HEK293 (cell line): Measurements from ENCODE around the gene GATC.
A peak's percentile ranks its signal among the peaks of the same experiment; 100 is the strongest.

Source experiments
- CTCF ChIA-PET: fragments of 350-600 bp; formaldehyde crosslinking; extraction: SDS; loops from one replicate; lab custom pipeline; 2021; ENCODE audit warnings: antibody characterized with exemption; lab: Yijun Ruan, JAX
- POLR2A ChIA-PET: fragments of 300-600 bp; formaldehyde crosslinking; extraction: SDS; loops from one replicate; lab custom pipeline; 2020; ENCODE audit warnings: antibody characterized with exemption, inconsistent platforms; lab: Yijun Ruan, JAX
- H3K27ac ChIP-seq: fragments of 200-500 bp; sonication (Bioruptor generic); 2 replicates; pipeline ENCODE4 v1.5.1; 2014; ENCODE audit warnings: low read depth, low read length, control low read depth, inconsistent platforms; ENCODE audit errors: extremely low read depth
- H3K36me3 ChIP-seq, 2 experiments: fragments of 200-500 bp in 1 of 2; sonication (Bioruptor generic) in 1 of 2; 1 replicate in 1 of 2; 2 replicates in 1 of 2; pipeline ENCODE4 v1.5.1; 2014 to 2017; ENCODE audit warnings: inconsistent platforms in 2 of 2, low read length in 2 of 2; ENCODE audit not compliant: control insufficient read depth in 2 of 2, insufficient read depth in 1 of 2
- H3K4me1 ChIP-seq: fragments of 200-500 bp; sonication (Bioruptor generic); 2 replicates; pipeline ENCODE4 v1.5.1; 2014; ENCODE audit warnings: mild to moderate bottlenecking, low read length, inconsistent platforms; ENCODE audit not compliant: control insufficient read depth, insufficient read depth
- H3K4me3 ChIP-seq: 2 replicates; pipeline ENCODE4 v1.5.1; 2011; ENCODE audit warnings: low read depth, mild to moderate bottlenecking, control low read depth, low read length, moderate library complexity
- H3K9me3 ChIP-seq: fragments of 200-500 bp; sonication (Bioruptor generic); 2 replicates; pipeline ENCODE4 v1.5.1; 2014; ENCODE audit warnings: low read depth, low read length, inconsistent platforms; ENCODE audit not compliant: control insufficient read depth, insufficient read depth
- FEZF1 ChIP-seq: fragments of 450-650 bp; formaldehyde crosslinking; IDR thresholded peaks from 2 replicates; pipeline ENCODE4 v1.5.1; 2016; ENCODE audit warnings: missing biosample characterization, missing genetic modification characterization
- GLIS1 ChIP-seq: fragments of 450-650 bp; formaldehyde crosslinking; IDR thresholded peaks from 2 replicates; pipeline ENCODE4 v1.5.1; 2016; ENCODE audit warnings: missing biosample characterization, missing genetic modification characterization
- GLIS2 ChIP-seq: fragments of 450-650 bp; formaldehyde crosslinking; IDR thresholded peaks from 2 replicates; pipeline ENCODE4 v1.5.1; 2016; ENCODE audit warnings: missing biosample characterization, missing genetic modification characterization
- HOXC10 ChIP-seq: sonication (generic); formaldehyde crosslinking; IDR thresholded peaks from 2 replicates; pipeline ENCODE4 v1.8.1; 2023; ENCODE audit warnings: mild to moderate bottlenecking, missing genetic modification reagents
- SCRT2 ChIP-seq: fragments of 450-650 bp; formaldehyde crosslinking; IDR thresholded peaks from 2 replicates; pipeline ENCODE4 v1.5.1; 2016; ENCODE audit warnings: missing biosample characterization, missing genetic modification characterization
- SETDB1 ChIP-seq: IDR thresholded peaks from one replicate; pipeline ENCODE4 v1.6.1; 2017; ENCODE audit warnings: mild to moderate bottlenecking, low read length, moderate library complexity, mixed read lengths; ENCODE audit not compliant: insufficient read length
- ZBTB1 ChIP-seq: fragments of 450-650 bp; formaldehyde crosslinking; IDR thresholded peaks from 2 replicates; pipeline ENCODE4 v1.5.1; 2016; ENCODE audit warnings: missing biosample characterization, missing genetic modification characterization
- ZNF292 ChIP-seq: fragments of 450-650 bp; formaldehyde crosslinking; IDR thresholded peaks from 2 replicates; pipeline ENCODE4 v1.5.1; 2016; ENCODE audit warnings: low read depth, missing biosample characterization, missing genetic modification characterization, borderline replicate concordance
- ZNF571 ChIP-seq: fragments of 450-650 bp; formaldehyde crosslinking; IDR thresholded peaks from 2 replicates; pipeline ENCODE4 v1.5.0; 2017; ENCODE audit warnings: missing biosample characterization, missing genetic modification characterization
- ZNF670 ChIP-seq: fragments of 450-650 bp; formaldehyde crosslinking; IDR thresholded peaks from 2 replicates; pipeline ENCODE4 v1.5.1; 2016; ENCODE audit warnings: missing biosample characterization, missing genetic modification characterization, low read depth
- ZNF768 ChIP-seq: fragments of 450-650 bp; formaldehyde crosslinking; IDR thresholded peaks from 2 replicates; pipeline ENCODE4 v1.5.1; 2018; ENCODE audit warnings: missing biosample characterization, mild to moderate bottlenecking, missing genetic modification characterization
- TF ChIP-seq, protein P1 (sequence below): fragments of 450-650 bp; formaldehyde crosslinking; IDR thresholded peaks from 2 replicates; pipeline ENCODE4 v1.5.1; 2016; ENCODE audit warnings: missing biosample characterization, missing genetic modification characterization
- TF ChIP-seq, protein P2 (sequence below): fragments of 450-650 bp; formaldehyde crosslinking; IDR thresholded peaks from 2 replicates; pipeline ENCODE4 v1.5.1; 2016; ENCODE audit warnings: missing biosample characterization, missing genetic modification characterization
- TF ChIP-seq, protein P3 (sequence below): fragments of 450-650 bp; formaldehyde crosslinking; IDR thresholded peaks from 2 replicates; pipeline ENCODE4 v1.5.1; 2016; ENCODE audit warnings: missing biosample characterization, missing genetic modification characterization
- TF ChIP-seq, protein P4 (sequence below): fragments of 450-650 bp; formaldehyde crosslinking; IDR thresholded peaks from 2 replicates; pipeline ENCODE4 v1.5.1; 2016; ENCODE audit warnings: missing biosample characterization, missing genetic modification characterization, low read depth
- TF ChIP-seq, protein P5 (sequence below): fragments of 450-650 bp; formaldehyde crosslinking; IDR thresholded peaks from 2 replicates; pipeline ENCODE4 v1.5.1; 2017; ENCODE audit warnings: missing biosample characterization, missing genetic modification characterization

Gene GATC

DNA sequence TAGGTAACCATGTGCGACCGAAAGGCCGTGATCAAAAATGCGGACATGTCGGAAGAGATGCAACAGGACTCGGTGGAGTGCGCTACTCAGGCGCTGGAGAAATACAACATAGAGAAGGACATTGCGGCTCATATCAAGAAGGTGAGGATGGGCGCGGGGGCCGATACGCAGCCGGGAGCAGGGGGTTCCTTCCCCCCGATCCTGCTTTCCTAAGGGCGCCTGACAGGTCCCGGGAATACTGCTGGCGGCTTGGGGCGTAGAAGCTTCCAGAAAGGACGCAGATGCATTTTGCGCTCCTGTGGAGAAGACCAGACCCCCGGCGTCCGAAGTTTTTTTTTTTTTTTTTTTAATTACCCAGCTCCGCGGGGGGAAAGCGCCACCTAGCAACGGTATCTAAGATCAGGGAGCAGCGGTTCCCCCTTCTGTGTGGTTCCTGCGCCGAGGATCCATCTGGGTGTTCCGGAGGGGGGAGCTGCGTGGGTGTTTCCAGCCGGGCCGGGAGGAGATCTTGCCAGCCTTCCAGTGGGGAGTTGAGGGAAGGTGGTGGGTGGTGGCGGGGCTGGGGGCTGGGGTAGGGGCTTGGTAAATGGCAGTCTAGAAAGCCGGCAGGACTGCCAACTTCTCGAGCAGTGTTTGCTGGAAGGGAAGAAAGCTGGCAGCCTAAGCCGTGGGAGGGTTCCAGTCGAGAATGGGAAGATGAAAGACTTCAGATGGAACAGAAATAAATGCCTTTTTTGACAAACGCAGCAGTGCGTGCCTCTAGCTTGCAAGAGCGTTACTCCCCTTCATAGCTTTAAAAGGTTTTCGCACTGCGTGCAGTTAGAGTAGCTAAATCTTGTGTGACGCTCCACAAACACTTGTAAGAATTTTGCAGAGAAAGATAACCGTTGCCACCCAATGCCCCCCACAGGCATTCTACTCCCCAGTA, 50.4 kb downstream of the GATC start (continued):
- TF ChIP-seq GLIS2 (tag by site-specific recombination) (peak; percentile 51), HOXC10 (CRISPR knock-in tag) (no peak), GLIS1 (peak; percentile 91), ZNF292 (tag by site-specific recombination) (no peak)
- TF ChIP-seq, protein P1, sequence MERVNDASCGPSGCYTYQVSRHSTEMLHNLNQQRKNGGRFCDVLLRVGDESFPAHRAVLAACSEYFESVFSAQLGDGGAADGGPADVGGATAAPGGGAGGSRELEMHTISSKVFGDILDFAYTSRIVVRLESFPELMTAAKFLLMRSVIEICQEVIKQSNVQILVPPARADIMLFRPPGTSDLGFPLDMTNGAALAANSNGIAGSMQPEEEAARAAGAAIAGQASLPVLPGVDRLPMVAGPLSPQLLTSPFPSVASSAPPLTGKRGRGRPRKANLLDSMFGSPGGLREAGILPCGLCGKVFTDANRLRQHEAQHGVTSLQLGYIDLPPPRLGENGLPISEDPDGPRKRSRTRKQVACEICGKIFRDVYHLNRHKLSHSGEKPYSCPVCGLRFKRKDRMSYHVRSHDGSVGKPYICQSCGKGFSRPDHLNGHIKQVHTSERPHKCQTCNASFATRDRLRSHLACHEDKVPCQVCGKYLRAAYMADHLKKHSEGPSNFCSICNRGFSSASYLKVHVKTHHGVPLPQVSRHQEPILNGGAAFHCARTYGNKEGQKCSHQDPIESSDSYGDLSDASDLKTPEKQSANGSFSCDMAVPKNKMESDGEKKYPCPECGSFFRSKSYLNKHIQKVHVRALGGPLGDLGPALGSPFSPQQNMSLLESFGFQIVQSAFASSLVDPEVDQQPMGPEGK (tag by site-specific recombination), result peak; percentile 76; the same call in 1 of the 2 replicates
- TF ChIP-seq, protein P2, sequence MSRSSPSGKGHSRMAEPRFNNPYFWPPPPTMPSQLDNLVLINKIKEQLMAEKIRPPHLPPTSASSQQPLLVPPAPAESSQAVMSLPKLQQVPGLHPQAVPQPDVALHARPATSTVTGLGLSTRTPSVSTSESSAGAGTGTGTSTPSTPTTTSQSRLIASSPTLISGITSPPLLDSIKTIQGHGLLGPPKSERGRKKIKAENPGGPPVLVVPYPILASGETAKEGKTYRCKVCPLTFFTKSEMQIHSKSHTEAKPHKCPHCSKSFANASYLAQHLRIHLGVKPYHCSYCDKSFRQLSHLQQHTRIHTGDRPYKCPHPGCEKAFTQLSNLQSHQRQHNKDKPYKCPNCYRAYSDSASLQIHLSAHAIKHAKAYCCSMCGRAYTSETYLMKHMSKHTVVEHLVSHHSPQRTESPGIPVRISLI, result peak; percentile 91

DNA sequence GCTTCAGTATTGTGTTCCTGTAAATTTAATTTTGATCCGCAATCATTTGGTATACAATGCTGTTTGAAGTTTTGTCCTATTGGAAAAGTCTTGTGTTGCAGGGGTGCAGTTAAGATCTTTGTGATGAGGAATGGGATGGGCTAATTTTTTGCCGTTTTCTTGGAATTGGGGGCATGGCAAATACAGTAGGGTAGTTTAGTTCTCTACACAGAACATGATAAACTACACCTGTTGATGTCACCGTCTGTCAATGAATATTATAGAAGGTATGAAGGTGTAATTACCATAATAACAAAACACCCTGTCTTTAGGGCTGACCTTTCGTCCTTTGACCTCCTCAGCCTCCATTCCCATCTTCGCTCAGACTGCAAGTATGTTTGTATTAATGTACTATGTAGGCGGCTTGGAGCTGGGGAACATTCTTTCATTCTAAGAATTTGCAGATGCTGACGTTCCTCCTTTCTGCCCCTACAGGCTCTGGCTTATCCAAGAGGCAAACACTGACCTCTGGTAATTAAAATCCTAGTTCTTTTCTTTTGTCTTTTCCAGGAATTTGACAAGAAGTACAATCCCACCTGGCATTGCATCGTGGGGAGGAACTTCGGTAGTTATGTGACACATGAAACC, 51.4 kb downstream of the GATC start:
- CTCF ChIA-PET, result interaction anchor here (0.6 to 1.0 kb wide), 3 partner anchors 7 to 149 kb away, joined by 3 to 4 read pairs (median 3); no protein-coding TSS in a partner anchor
- TF ChIP-seq, protein P3, sequence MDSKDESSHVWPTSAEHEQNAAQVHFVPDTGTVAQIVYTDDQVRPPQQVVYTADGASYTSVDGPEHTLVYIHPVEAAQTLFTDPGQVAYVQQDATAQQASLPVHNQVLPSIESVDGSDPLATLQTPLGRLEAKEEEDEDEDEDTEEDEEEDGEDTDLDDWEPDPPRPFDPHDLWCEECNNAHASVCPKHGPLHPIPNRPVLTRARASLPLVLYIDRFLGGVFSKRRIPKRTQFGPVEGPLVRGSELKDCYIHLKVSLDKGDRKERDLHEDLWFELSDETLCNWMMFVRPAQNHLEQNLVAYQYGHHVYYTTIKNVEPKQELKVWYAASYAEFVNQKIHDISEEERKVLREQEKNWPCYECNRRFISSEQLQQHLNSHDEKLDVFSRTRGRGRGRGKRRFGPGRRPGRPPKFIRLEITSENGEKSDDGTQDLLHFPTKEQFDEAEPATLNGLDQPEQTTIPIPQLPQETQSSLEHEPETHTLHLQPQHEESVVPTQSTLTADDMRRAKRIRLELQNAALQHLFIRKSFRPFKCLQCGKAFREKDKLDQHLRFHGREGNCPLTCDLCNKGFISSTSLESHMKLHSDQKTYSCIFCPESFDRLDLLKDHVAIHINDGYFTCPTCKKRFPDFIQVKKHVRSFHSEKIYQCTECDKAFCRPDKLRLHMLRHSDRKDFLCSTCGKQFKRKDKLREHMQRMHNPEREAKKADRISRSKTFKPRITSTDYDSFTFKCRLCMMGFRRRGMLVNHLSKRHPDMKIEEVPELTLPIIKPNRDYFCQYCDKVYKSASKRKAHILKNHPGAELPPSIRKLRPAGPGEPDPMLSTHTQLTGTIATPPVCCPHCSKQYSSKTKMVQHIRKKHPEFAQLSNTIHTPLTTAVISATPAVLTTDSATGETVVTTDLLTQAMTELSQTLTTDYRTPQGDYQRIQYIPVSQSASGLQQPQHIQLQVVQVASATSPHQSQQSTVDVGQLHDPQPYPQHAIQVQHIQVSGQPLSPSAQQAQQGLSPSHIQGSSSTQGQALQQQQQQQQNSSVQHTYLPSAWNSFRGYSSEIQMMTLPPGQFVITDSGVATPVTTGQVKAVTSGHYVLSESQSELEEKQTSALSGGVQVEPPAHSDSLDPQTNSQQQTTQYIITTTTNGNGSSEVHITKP (tag by site-specific recombination), result no peak
- TF ChIP-seq ZNF571 (tag by site-specific recombination) (no peak), ZBTB1 (tag by site-specific recombination) (no peak), SCRT2 (peak; percentile 86)
- Histone ChIP-seq H3K4me1 (peaks cover 3% of the 10 kb centered on the region; the same call in 1 of the 2 replicates), H3K27ac (no peak overlapping the region), H3K36me3 (peaks cover 6 to 32% of the 10 kb centered on the region in 2 experiments), H3K9me3 (no peaks in the 10 kb centered on the region), H3K4me3 (peak overlapping the region; percentile 83)
- POLR2A ChIA-PET, result interaction anchor here (1.1 to 2.4 kb wide), 11 partner anchors 7 to 84 kb away, joined by 3 to 38 read pairs (median 10); partner anchors contain the start of genes COQ5, POP5 and SRSF9

DNA sequence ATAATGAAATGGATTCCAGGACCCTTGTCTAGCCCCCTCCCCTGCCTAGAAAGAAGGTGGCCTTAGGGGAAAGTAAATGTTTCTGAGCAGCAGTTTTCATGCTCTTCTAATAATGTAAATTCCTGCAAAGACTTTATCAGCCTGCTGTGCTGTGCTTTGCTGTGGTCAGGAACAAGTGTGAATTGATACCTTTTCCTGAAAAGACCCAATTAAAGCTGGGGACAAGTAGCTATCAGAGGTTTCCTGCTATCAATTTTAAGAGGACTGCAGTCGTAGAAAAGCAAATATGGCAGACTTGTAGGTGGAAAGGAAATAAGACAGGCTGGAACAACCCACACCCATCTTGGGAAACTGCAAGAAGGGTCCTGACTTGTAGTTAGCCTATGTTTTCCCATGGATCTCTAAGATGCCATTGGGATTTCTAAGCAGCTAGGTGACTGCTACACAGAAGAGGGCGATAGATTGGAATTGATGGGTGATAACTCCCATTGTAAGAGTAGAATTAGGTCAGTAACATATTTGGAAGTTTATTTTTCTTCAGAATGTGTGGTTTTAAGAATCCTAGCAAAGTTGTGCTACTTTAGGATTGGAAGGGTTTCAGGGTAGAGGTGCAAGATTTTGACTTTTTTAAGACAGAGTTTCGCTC, 52.7 kb downstream of the GATC start:
- Histone ChIP-seq H3K27ac (no peak overlapping the region), H3K4me1 (peaks cover 3% of the 10 kb centered on the region; the same call in 1 of the 2 replicates), H3K9me3 (no peaks in the 10 kb centered on the region), H3K4me3 (no peak overlapping the region), H3K36me3 (peaks cover 11 to 43% of the 10 kb centered on the region in 2 experiments)
- CTCF ChIA-PET, result interaction anchor here (0.8 to 1.4 kb wide), 2 partner anchors 69 to 143 kb away, joined by 4 read pairs; no protein-coding TSS in a partner anchor
- POLR2A ChIA-PET, result interaction anchor here (0.6 to 1.4 kb wide), 5 partner anchors 10 to 52 kb away, joined by 3 to 4 read pairs (median 3); partner anchors contain the start of gene COQ5
- TF ChIP-seq, protein P4, sequence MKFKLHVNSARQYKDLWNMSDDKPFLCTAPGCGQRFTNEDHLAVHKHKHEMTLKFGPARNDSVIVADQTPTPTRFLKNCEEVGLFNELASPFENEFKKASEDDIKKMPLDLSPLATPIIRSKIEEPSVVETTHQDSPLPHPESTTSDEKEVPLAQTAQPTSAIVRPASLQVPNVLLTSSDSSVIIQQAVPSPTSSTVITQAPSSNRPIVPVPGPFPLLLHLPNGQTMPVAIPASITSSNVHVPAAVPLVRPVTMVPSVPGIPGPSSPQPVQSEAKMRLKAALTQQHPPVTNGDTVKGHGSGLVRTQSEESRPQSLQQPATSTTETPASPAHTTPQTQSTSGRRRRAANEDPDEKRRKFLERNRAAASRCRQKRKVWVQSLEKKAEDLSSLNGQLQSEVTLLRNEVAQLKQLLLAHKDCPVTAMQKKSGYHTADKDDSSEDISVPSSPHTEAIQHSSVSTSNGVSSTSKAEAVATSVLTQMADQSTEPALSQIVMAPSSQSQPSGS (tag by site-specific recombination), result no peak
- TF ChIP-seq, protein P5, sequence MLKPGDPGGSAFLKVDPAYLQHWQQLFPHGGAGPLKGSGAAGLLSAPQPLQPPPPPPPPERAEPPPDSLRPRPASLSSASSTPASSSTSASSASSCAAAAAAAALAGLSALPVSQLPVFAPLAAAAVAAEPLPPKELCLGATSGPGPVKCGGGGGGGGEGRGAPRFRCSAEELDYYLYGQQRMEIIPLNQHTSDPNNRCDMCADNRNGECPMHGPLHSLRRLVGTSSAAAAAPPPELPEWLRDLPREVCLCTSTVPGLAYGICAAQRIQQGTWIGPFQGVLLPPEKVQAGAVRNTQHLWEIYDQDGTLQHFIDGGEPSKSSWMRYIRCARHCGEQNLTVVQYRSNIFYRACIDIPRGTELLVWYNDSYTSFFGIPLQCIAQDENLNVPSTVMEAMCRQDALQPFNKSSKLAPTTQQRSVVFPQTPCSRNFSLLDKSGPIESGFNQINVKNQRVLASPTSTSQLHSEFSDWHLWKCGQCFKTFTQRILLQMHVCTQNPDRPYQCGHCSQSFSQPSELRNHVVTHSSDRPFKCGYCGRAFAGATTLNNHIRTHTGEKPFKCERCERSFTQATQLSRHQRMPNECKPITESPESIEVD, result 0 out of 2 replicates have a peak, but pooled peaks have one; percentile 27
- TF ChIP-seq FEZF1 (tag by site-specific recombination) (peak; percentile 41; the same call in 1 of the 2 replicates), SCRT2 (no peak), ZNF670 (tag by site-specific recombination) (no peak), ZNF768 (tag by site-specific recombination) (no peak), SETDB1 (no peak)
